Measurements from ENCODE around the gene ZKSCAN3. TPM values are rescaled to one million over a fixed set of nuclear protein-coding genes. Genes with fewer than 3 reads are reported as not detected.
"Not testable (repeated sequence)": the region's sequence is repeated elsewhere in the genome, so short reads cannot be mapped to it uniquely, and the experiment has no call there.

The ZKSCAN3 gene
- 2.5 and 5.3 TPM in 2 replicates for total RNA-seq (2014; rRNA removed; shearing (Covaris generic))

- DNase-seq (ENCODE audit: low read depth): peak; percentile 91
Measured at GRCh38 chr6:28349892-28350737, at the start of gene ZKSCAN3. ZKSCAN3 (plus strand) TSS chr6:28349947; CDS start chr6:28359587, 9,640 bp downstream.

- DNase-seq (ENCODE audit: low read depth): no peak
Measured at GRCh38 chr6:28303570-28303969, 46.2 kb upstream of the ZKSCAN3 start.

- DNase-seq (ENCODE audit: low read depth): not testable (repeated sequence)
Measured at GRCh38 chr6:28306363-28306762, 43.4 kb upstream of the ZKSCAN3 start.

GRCh38 chr6:28311139-28311823, 38.5 kb upstream of the ZKSCAN3 start:
- DNase-seq (ENCODE audit: low read depth): peak; percentile 5

- no peak for DNase-seq (ENCODE audit: low read depth)
Measured at GRCh38 chr6:28312939-28313338, 36.8 kb upstream of the ZKSCAN3 start.

- DNase-seq (ENCODE audit: low read depth): no peak
Measured at GRCh38 chr6:28315628-28316027, 34.1 kb upstream of the ZKSCAN3 start.

- DNase-seq (ENCODE audit: low read depth): peak; percentile 9
Measured at GRCh38 chr6:28317866-28318265, 31.9 kb upstream of the ZKSCAN3 start.

GRCh38 chr6:28322661-28323060, 27.1 kb upstream of the ZKSCAN3 start:
- no peak for DNase-seq (ENCODE audit: low read depth)

- no peak for DNase-seq (ENCODE audit: low read depth)
Measured at GRCh38 chr6:28323813-28324424, 25.8 kb upstream of the ZKSCAN3 start.

GRCh38 chr6:28326371-28326948, 23.3 kb upstream of the ZKSCAN3 start:
- DNase-seq (ENCODE audit: low read depth): no peak

- no peak for DNase-seq (ENCODE audit: low read depth)
Measured at GRCh38 chr6:28330041-28330440, 19.7 kb upstream of the ZKSCAN3 start.

- DNase-seq (ENCODE audit: low read depth): no peak
Measured at GRCh38 chr6:28333047-28333446, 16.7 kb upstream of the ZKSCAN3 start.

- no peak for DNase-seq (ENCODE audit: low read depth)
Measured at GRCh38 chr6:28333599-28334018, 16.1 kb upstream of the ZKSCAN3 start.

GRCh38 chr6:28334286-28335039, 15.3 kb upstream of the ZKSCAN3 start:
- no peak for DNase-seq (ENCODE audit: low read depth)

- no peak for DNase-seq (ENCODE audit: low read depth)
Measured at GRCh38 chr6:28335040-28335563, 14.6 kb upstream of the ZKSCAN3 start.

GRCh38 chr6:28335564-28336283, 14.0 kb upstream of the ZKSCAN3 start, which contains the start of gene ZSCAN31:
ZSCAN31 (minus strand) TSS chr6:28336148; CDS start chr6:28329683, 6,465 bp downstream.
- DNase-seq (ENCODE audit: low read depth): peak; percentile 99

- peak; percentile 72 for DNase-seq (ENCODE audit: low read depth)
Measured at GRCh38 chr6:28336284-28337120, 13.2 kb upstream of the ZKSCAN3 start.

GRCh38 chr6:28337121-28337520, 12.6 kb upstream of the ZKSCAN3 start:
- DNase-seq (ENCODE audit: low read depth): no peak

Data from Daoy (cell line).